Skin epidermis (tissue), 12 donors: ENCODE measurements around the gene TTLL11.

Experiments
- H3K27ac ChIP-seq, 21 experiments: fragments of 200-600 bp; sonication (generic) in 11 of 21; one replicate each; pipeline ENCODE4 v1.5.0; 2020; ENCODE audit warnings: mild to moderate bottlenecking in 3 of 21, inconsistent platforms in 2 of 21, moderate library complexity in 2 of 21
- H3K4me3 ChIP-seq, 7 experiments: fragments of 200-600 bp; sonication (generic) in 2 of 7; one replicate each; pipeline ENCODE4 v1.5.0; 2020; ENCODE audit warnings: inconsistent platforms in 2 of 7, mild to moderate bottlenecking in 2 of 7, moderate library complexity in 1 of 7

Gene TTLL11

DNA sequence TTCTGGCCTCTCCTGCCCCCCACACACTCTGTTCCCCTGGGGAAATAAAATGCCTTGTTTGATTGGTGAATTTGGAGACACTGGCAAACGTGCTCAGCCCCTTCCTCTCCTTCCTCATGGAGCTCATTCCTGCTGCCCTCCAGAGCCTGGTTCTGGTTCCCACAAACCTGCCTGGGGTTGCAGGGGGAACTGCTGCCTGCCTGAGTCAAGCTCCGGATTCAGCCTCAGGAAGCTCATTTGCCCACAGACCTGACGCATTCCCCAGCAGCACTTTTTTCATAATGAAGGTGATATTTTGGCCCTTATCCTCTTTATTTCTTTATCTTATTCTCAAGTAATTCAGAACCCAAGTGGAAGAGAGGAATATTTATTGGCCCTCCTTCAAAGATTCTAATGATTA lies 140.5 kb downstream of the TTLL11 start:
- Histone ChIP-seq H3K4me3 (no peak overlapping the region), H3K27ac (no peak overlapping the region)

- Histone ChIP-seq H3K4me3 (no peak overlapping the region), H3K27ac (no peak overlapping the region)
These were observed 142.2 kb downstream of the TTLL11 start for GRCh38 chr9:121950866-121951265.

- no peak overlapping the region for H3K27ac ChIP-seq
These were observed 142.7 kb downstream of the TTLL11 start for GRCh38 chr9:121950441-121950840.

GRCh38 chr9:121949766-121950165 lies 143.3 kb downstream of the TTLL11 start:
- Histone ChIP-seq H3K27ac (no peak overlapping the region), H3K4me3 (no peak overlapping the region)

More at GRCh38 chr9:121950441-121950840, 142.7 kb downstream of the TTLL11 start:
- H3K4me3 ChIP-seq: no peak overlapping the region

GRCh38 chr9:121949364-121949763 lies 143.7 kb downstream of the TTLL11 start:
- H3K4me3 ChIP-seq: no peak overlapping the region

GRCh38 chr9:121947775-121948174 lies 145.3 kb downstream of the TTLL11 start:
- no peak overlapping the region for H3K27ac ChIP-seq
- H3K4me3 ChIP-seq: no peak overlapping the region

More at GRCh38 chr9:121949364-121949763, 143.7 kb downstream of the TTLL11 start:
- H3K27ac ChIP-seq: no peak overlapping the region

- no peak overlapping the region for H3K4me3 ChIP-seq
- H3K27ac ChIP-seq: no peak overlapping the region
These were observed 146.6 kb downstream of the TTLL11 start for GRCh38 chr9:121946465-121946864.

DNA sequence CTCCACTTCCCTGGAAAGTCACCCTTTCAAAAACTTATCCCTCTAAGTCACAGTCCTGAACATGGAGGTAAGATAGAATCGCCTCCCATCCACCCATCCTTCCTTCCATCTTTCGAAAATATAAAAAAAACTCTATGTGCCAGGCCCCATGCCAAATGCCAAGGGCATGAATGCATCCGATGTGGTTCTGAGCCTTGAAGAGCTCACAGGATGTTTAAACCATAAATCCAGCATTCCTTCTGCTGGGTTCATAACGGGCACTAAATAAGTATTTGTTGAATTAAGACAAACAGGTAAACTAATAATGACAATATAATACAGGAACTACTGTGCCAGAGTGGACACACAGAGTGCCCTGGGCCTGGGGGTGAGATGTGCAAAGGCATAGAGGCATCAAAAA lies 147.3 kb downstream of the TTLL11 start:
- Histone ChIP-seq H3K27ac (no peak overlapping the region), H3K4me3 (no peak overlapping the region)

DNA sequence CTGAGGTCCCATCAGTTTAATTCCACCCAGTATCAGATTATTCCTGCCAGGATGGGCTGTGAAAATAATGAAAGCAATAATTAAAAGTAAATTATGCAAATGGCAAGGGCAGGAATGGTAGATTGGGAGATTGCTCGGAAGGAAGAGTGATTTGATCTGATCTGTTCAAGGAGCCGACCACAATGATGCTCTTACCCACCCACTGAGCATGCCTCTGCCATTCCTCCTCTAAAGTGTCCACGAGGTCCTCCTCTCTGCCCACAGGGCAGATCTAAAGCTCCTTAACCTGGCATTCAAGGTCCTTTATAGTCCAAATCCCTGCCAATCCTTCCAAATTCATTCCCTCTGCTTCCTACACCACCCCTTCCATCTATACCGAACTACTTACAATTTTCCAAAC lies 147.8 kb downstream of the TTLL11 start:
- Histone ChIP-seq H3K4me3 (no peak overlapping the region), H3K27ac (no peak overlapping the region)

DNA sequence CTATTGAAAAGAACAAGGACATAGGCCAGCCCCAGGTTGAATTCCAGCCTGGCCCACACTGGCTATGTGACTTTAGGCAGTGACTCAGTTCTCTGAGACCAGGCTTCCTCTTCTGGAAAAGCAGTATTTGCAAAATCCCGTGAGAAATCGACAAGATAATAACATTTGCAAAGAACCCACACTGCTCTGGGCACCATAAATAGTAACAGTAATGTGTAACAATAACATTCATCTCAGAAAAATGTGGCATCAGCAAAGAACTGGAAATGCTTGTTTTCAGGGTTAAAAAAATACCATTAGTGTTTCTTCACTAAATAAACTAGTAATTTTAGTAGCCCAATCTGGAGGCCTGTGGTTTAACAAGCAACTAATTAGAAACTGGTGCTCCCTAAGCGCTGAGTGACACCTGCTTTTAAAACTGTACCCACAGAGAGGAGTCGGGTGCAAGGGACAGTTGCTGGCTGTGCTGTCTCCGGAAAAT lies 148.4 kb downstream of the TTLL11 start:
- Histone ChIP-seq H3K27ac (peak overlapping the region in 1 of 21 experiments; percentile 7), H3K4me3 (no peak overlapping the region)

GRCh38 chr9:121943463-121943862 lies 149.6 kb downstream of the TTLL11 start:
- H3K27ac ChIP-seq: no peak overlapping the region

DNA sequence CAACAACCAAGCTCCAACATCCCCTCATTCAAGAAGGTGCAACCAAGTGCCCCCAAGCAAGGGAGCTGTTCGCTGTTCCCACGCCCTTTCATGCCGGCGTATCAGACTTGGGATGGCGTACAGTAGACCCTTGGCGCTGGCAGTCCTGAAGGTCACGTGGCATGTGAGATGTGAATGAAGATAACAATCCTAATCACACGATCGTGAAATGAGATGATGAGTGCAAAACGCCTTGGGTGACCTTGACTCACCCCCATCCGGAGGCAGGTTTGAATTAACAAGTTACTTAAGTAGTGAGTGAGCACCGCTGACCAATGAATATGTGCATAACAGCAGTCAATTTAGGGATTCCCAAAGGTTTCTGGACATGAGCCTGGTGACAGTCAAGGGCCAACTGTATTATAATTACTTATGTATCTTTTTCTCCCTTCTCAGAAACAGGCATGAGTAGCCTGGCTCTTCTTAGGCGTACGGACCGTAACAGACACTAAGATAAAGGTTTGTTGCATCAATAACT lies 150.2 kb downstream of the TTLL11 start:
- Histone ChIP-seq H3K4me3 (no peak overlapping the region), H3K27ac (no peak overlapping the region)

More at GRCh38 chr9:121943463-121943862, 149.6 kb downstream of the TTLL11 start:
- no peak overlapping the region for H3K4me3 ChIP-seq

DNA sequence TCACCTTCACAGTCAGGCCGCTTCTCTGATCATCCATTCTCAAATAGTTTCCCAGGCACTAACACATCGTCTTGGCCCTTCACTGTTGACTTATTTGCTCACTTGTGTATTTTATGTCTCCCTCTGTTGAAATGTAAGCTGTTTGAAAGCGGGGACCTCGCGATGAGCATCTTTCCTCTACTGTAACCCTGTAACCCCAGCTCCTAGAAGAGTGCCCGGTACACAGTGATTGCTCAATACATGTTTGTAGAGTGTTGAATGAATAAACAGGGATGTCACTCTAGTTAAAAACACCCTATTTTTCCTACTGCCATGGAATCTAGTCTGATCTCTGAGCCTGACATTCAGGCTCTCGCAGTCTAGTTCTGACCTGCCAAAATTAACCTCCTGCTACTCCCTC lies 150.8 kb downstream of the TTLL11 start:
- H3K4me3 ChIP-seq: no peak overlapping the region
- H3K27ac ChIP-seq: no peak overlapping the region

GRCh38 chr9:121939643-121940042 lies 153.5 kb downstream of the TTLL11 start:
- H3K4me3 ChIP-seq: no peak overlapping the region
- H3K27ac ChIP-seq: no peak overlapping the region

GRCh38 chr9:121938621-121939020 lies 154.5 kb downstream of the TTLL11 start:
- Histone ChIP-seq H3K27ac (no peak overlapping the region), H3K4me3 (no peak overlapping the region)

GRCh38 chr9:121937240-121937639 lies 155.9 kb downstream of the TTLL11 start:
- Histone ChIP-seq H3K4me3 (no peak overlapping the region), H3K27ac (no peak overlapping the region)

- H3K4me3 ChIP-seq: no peak overlapping the region
- no peak overlapping the region for H3K27ac ChIP-seq
These were observed 157.4 kb downstream of the TTLL11 start for GRCh38 chr9:121935739-121936138.

DNA sequence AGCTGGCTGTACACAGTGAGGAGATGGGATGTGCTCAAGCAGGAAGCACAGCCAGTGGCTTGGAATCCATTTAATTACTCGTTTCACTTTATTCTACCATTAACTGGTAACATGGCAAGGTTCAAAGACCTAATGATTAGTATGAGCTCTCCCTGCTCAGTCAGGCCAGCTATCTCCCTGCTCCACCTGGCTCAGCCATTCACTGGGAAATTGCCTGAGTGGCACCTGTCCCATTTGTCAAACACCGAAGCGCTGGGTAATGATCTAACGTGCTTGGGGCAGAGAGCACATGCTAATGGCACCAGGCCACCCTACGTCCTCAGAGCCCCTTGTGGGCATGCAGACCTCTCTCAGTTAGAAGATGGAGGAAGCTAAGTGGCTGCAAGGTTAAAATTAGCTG lies 162.2 kb downstream of the TTLL11 start:
- H3K4me3 ChIP-seq: no peak overlapping the region
- H3K27ac ChIP-seq: no peak overlapping the region

DNA sequence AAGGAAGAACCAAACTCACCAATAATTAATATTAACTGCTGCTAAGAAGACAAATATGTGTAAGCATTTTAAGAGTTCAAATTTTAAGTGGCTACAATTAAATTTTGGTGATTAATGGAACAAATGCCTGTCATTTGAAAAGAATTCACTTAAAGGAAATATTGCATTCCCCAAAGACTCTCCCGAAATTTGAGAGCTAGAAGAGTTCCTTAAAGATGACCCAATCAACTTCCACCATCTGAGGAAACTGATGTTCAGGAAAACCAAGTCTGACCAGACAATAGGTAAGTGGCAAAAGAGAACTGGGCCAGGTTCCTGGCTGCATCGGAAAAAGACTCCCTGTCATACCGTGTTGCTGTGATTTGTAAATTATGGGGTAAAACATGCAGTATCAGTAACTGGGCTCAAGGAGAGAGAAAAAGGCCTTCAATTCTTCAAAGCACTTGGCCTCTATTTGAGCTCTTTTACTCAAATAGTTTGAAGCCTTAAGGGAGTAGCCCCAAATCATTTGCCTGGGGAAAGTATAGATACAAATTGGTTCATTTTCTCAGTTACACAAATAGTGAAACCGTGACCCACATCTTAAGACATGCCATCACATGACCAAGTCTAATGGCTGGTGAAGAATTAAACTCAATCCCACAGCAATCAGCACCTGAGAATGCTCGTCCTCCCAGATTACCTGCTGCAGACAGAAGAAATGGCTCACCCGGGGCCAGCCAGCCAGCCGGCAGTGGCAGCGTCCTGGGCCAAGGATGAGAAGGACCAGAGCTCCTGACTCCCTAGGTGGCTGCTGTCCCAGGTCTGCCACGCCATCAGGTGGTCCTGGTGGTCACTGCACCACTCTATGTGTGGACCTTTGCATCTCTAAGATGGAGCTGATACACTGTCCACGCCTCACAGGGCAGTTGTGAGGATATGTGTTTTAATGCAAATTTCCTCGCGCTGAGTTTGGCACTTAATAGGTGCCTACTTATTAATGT lies 162.9 kb downstream of the TTLL11 start:
- H3K27ac ChIP-seq: no peak overlapping the region
- H3K4me3 ChIP-seq: no peak overlapping the region

DNA sequence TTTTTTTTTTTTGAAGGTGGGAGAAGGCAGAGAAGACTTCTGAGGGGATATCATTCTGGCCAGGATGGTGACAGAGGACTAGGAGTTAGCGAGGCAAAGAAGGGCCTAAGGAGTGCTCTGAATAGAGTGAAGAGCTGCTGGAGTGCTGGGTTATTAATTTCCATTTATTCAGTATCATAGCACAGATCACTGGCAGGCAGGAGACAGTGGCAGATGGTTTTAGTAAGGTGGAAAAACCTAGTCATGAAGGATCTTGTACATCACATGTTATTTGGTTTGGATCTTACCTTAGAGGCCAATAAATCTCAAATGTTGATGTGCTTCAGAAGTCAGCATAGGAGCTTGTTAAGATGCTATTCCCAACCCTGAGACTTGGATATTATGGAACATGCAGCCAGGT lies 165.5 kb downstream of the TTLL11 start:
- H3K4me3 ChIP-seq: no peak overlapping the region
- no peak overlapping the region for H3K27ac ChIP-seq

GRCh38 chr9:121927081-121927480 lies 166.0 kb downstream of the TTLL11 start:
- no peak overlapping the region for H3K27ac ChIP-seq
- H3K4me3 ChIP-seq: no peak overlapping the region
